Jurkat, Clone E6-1 (cell line): ENCODE measurements around the gene LRRC25.
A peak's percentile ranks its signal among the peaks of the same experiment; 100 is the strongest.
"Not testable (repeated sequence)": the region's sequence is repeated elsewhere in the genome, so short reads cannot be mapped to it uniquely, and the experiment has no call there.

Source experiments
- DNase-seq: peaks from one replicate; pipeline ENCODE4 v3.0.0-alpha.2; 2011; ENCODE audit warnings: low read depth, low spot score
- H3K4me3 ChIP-seq: 2 replicates; pipeline ENCODE4 v1.5.1; 2011; ENCODE audit warnings: mild to moderate bottlenecking, low read length, control low read depth, moderate library complexity

The LRRC25 gene

GRCh38 chr19:18386543-18387271 lies 10.7 kb downstream of the LRRC25 start:
- no peak for DNase-seq
- H3K4me3 ChIP-seq = no peak overlapping the region

- no peak for DNase-seq
- H3K4me3 ChIP-seq = no peak within 1 kb of the TSS
Observed at GRCh38 chr19:18385675-18386542, 11.5 kb downstream of the LRRC25 start, which contains the start of gene GDF15. Gene GDF15, plus strand, starts transcription at chr19:18386158. Its CDS starts 32 bp downstream, at chr19:18386190.

GRCh38 chr19:18385359-18385674 lies 12.1 kb downstream of the LRRC25 start:
- no peak overlapping the region for H3K4me3 ChIP-seq
- DNase-seq = no peak

- DNase-seq = no peak
- no peak overlapping the region for H3K4me3 ChIP-seq
Observed at GRCh38 chr19:18384775-18385174, 12.6 kb downstream of the LRRC25 start.

- not testable (repeated sequence) for H3K4me3 ChIP-seq, DNase-seq
Observed at GRCh38 chr19:18383622-18384021, 13.8 kb downstream of the LRRC25 start.

GRCh38 chr19:18380843-18381242 lies 16.6 kb downstream of the LRRC25 start:
- no peak for DNase-seq
- H3K4me3 ChIP-seq = no peak overlapping the region

GRCh38 chr19:18379803-18380747 lies 17.3 kb downstream of the LRRC25 start:
- H3K4me3 ChIP-seq = no peak overlapping the region
- no peak for DNase-seq

- no peak for DNase-seq
Observed at GRCh38 chr19:18377026-18377425, 20.4 kb downstream of the LRRC25 start.

GRCh38 chr19:18373892-18374629 lies 23.4 kb downstream of the LRRC25 start:
- no peak overlapping the region for H3K4me3 ChIP-seq
- DNase-seq = peak; percentile 16

More at GRCh38 chr19:18377026-18377425, 20.4 kb downstream of the LRRC25 start:
- H3K4me3 ChIP-seq = no peak overlapping the region

GRCh38 chr19:18373407-18373891 lies 24.0 kb downstream of the LRRC25 start:
- no peak overlapping the region for H3K4me3 ChIP-seq
- no peak for DNase-seq

- H3K4me3 ChIP-seq = no peak overlapping the region
- no peak for DNase-seq
Observed at GRCh38 chr19:18368504-18369222, 28.8 kb downstream of the LRRC25 start.

- H3K4me3 ChIP-seq = no peak overlapping the region
- no peak for DNase-seq
Observed at GRCh38 chr19:18366021-18366435, 31.4 kb downstream of the LRRC25 start.

- H3K4me3 ChIP-seq = no peak overlapping the region
- no peak for DNase-seq
Observed at GRCh38 chr19:18364826-18365528, 32.4 kb downstream of the LRRC25 start.

- DNase-seq, H3K4me3 ChIP-seq: not testable (repeated sequence)
Observed at GRCh38 chr19:18364277-18364825, 33.1 kb downstream of the LRRC25 start.

- no peak for DNase-seq
- no peak overlapping the region for H3K4me3 ChIP-seq
Observed at GRCh38 chr19:18363787-18364186, 33.6 kb downstream of the LRRC25 start.

GRCh38 chr19:18362934-18363542 lies 34.4 kb downstream of the LRRC25 start:
- no peak for DNase-seq
- no peak overlapping the region for H3K4me3 ChIP-seq

- no peak overlapping the region for H3K4me3 ChIP-seq
- no peak for DNase-seq
Observed at GRCh38 chr19:18361646-18362045, 35.8 kb downstream of the LRRC25 start.
